Kidney glomerular epithelial cell (primary cell): ENCODE measurements around the gene ZNF385B.
A peak's percentile ranks its signal among the peaks of the same experiment; 100 is the strongest.
"Not testable (repeated sequence)": the region's sequence is repeated elsewhere in the genome, so short reads cannot be mapped to it uniquely, and the experiment has no call there.

ENCODE experiments used
- DNase-seq: peaks from one replicate; lab custom pipeline; 2025; lab: John Stamatoyannopoulos, UW

ZNF385B gene

DNA sequence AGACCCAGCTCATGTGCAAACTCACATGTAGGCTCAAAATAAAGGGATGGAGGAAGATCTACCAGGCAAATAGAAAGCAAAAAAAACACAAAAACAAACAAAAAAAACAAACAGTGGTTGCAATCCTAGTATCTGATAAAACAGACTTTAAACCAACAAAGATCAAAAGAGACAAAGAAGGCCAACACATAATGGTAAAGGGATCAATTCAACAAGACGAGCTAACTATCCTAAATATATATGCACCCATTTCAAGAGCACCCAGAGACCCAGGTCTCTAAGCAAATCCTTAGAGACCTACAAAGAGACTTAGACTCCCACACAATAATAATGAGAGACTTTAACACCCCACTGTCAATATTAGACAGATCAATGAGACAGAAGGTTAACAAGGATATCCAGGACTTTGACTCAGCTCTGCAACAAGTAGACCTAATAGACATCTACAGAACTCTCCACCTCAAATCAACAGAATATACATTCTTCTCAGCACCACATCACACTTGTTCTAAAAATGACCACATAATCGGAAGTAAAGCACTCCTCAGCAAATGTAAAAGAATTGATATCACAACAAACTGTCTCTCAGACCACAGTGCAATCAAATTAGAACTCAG lies 229.5 kb downstream of the ZNF385B start:
- not testable (repeated sequence) for DNase-seq

GRCh38 chr2:179629776-179630175 lies 231.6 kb downstream of the ZNF385B start:
- DNase-seq: not testable (repeated sequence)

DNA sequence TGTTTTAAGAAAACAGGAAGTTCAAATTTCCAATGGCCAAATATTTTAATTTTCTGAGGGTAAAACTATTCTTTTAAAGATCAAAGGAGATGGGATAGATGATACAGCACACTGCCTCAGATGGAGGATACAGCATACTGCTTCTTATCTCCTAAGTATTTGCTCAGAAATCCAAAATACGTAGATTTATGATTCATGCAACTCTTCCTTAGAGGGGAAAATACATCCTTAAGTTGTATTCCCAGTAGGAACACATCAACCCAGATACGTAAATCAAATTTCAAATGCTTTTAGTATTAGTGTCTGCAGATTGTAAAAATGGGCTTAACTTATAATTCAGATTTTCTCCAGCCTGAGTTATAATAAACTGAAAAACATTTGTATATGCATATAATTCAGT lies 235.2 kb downstream of the ZNF385B start:
- no peak for DNase-seq

DNA sequence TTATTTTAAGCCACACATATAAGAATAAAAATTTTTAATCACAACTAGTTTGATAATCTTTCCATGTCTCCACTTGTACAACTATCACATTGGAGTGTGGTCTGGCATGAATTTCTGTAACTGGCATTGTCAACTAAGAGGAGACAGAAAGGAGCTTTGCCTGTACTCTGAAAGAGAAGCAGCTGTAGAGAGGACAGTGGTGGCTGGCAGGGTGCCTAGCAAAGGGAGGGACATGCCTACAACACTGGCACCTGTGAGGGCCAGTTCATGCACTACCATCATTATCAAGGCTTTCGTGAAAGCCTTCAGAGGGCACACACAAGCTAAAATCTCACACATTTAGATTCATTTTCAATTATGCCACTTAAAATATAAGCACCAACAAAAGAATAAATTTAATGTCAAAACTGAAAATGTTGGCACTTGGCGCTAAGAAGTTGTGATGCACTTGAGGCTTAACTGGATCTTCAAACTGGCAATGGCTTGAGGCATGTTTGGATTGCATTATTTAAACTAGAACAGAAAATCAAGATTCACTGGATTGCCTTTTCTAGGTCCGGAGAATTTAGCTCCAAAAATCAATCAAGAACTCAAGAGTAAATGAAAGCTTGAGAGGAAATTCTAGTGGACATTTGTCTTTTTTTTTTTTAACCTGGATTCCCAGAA lies 238.6 kb downstream of the ZNF385B start:
- no peak for DNase-seq

- DNase-seq: no peak
These were observed 239.3 kb downstream of the ZNF385B start for GRCh38 chr2:179622112-179622511.

DNA sequence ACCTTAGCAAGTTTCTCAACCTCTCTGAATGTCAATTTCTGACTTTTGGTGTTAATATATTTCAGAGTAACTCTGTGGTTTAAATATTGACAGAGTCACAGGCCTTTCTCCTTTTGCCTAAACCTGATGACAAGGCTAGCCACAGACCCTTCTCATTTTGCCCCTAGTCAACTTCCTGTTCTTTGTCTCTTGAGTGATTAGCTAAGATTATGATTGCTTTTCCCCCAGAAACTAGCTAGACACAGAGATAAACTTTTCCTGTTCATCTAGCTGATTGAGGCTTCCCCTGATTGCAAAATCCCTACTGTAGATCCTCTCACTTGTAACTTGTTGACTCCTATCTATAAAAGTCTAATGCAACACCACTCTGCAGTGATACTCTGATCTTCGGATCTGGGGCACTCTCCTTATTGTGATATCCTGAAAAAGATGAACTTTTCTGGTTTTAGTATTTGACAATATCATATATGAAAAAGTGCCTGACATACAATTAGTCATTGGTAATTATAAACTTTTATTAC lies 241.4 kb downstream of the ZNF385B start:
- no peak for DNase-seq

DNA sequence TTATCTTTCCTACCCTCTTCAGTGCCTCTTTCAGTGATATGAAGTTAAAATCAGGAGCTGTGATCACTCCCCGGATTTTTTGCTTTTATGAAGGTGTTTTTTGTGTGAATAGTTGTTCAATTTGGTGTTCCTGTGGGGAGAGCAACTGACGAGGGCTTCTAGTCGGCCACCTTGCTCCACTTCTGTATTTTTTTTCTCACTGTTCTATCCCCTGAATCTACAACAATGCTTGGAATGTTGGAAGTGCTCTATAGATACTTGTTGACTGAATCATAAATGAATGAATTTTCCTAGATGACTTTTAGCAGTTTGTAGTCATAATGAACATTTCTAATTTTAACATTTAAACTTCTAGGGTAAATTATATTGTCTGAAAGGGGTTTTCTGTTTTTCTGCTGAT lies 247.3 kb downstream of the ZNF385B start:
- DNase-seq: no peak

DNA sequence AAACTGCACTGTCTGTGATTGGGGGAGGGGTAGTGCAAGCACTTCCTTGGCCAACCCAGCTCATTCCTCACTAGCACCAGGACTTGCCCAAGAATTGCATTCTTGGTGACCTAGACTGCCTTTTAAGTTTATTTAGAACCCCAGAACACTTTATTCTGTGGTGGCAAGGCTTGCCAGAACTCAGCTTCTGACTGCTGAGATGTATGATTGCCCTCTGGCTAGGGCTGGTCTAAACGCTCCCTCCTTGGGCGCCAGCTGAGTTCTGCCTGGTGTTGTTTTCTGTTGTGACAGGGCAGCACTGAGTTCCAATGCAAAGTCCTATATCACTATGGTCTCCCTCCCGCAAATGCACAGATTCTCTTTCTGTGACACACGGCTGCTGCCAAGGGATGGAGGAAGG lies 247.7 kb downstream of the ZNF385B start:
- DNase-seq: no peak

GRCh38 chr2:179613299-179613651 lies 248.1 kb downstream of the ZNF385B start:
- no peak for DNase-seq

- no peak for DNase-seq
These were observed 248.7 kb downstream of the ZNF385B start for GRCh38 chr2:179612591-179613298.

- DNase-seq: no peak
These were observed 249.3 kb downstream of the ZNF385B start for GRCh38 chr2:179612108-179612507.

- no peak for DNase-seq
These were observed 255.3 kb downstream of the ZNF385B start for GRCh38 chr2:179606141-179606540.

- no peak for DNase-seq
These were observed 256.1 kb downstream of the ZNF385B start for GRCh38 chr2:179605341-179605740.

GRCh38 chr2:179604598-179604997 lies 256.8 kb downstream of the ZNF385B start:
- no peak for DNase-seq

- no peak for DNase-seq
These were observed 259.0 kb downstream of the ZNF385B start for GRCh38 chr2:179602452-179602851.

DNA sequence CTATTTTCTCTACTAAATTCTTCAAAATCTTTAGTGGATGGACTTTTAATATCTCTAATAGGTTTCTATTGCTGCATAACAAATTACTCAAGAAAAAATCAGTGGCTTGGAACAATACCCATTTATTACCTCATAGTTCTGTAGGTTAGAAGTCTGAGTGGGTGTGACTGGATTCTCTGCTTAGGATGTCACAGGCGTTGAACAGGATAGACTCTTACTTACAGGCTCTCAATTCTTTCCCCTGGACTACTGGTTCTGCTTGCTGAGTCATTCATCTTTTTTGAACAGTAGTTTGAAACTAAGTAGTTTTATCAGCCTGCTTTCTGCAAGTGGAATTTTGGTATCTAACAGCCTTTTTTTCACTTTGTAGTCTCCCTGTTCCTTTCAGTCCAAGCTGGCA lies 265.4 kb downstream of the ZNF385B start:
- peak; percentile 71 for DNase-seq

GRCh38 chr2:179595284-179595683 lies 266.1 kb downstream of the ZNF385B start:
- no peak for DNase-seq

DNA sequence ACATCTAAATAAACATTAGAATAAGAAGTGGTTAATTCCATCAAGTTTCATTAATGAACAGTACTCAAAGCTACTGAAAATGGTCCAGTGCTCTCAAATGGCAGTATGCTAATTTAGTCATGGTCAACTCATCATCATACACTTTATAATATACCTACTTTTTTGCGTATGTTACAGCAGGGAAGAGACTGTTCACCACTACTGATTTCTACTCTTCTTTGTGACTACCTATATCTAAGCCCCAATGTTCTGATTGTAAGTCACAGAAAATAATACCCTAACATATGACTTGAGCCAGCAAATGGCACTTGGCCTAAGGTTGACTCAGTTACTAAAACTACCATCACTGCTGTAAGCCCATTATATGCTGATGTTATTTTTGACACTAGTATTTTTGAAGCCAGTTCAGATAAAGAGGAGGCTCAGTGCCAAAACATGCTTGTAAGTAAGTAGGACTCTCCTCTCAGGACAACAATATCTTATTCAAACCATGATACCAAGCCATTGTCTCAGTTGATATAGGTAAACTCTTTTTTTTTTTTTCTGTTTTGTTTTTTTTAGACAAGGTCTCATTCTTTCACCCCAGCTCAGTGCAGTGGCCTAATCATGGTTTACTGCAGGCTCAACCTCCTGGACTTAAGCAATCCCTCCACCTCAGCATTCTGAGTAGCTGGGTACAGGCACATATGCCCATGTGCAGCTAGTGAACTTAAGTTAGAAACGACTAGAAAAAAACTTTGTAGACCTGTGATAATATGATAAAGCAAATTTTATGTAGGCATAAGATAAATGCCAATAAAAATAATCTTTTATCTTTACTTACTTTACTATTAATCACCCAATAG lies 266.9 kb downstream of the ZNF385B start:
- DNase-seq: no peak

GRCh38 chr2:179593323-179593722 lies 268.1 kb downstream of the ZNF385B start:
- no peak for DNase-seq

DNA sequence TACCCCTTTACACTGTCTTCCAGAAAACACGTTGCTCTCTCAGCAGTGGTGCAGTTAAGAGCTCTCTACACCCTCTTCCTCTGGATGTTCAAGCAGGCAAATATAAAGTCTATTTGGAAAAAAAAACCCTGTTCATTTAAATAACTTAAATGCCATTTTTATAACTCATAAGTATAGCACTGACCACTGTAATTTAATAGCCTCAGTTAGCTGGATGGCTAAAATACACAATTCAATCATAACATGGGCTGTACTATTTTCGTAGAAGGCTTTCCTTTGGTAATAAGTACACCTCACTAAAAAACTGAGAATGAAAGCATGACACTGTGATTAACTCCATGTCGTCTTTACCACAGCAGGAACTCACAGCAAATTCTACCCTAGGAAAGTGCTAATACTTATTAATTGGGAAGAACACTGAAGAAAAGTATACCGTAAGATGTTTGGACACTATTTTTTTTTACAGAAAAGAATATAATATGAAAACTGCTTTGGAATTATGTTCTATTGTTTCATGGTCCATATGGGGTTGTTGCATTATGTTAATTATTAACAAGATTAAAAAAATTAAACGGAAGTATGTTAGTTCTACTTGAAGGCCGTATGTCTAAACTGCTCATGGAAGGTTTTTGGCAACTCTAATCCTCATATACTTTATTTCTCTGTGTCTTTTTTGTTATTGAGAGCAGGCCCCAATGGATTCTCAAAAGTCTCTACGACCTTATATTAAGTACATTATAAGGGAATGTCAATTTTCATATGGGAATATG lies 269.1 kb downstream of the ZNF385B start:
- DNase-seq: no peak

GRCh38 chr2:179591690-179592089 lies 269.7 kb downstream of the ZNF385B start:
- DNase-seq: no peak
